AG09319 (cell line): ENCODE data around the gene C10orf95.

ENCODE experiments used
- DNase-seq: peaks from one replicate; pipeline ENCODE4 v3.0.0-alpha.2; 2010; ENCODE audit warnings: low read depth; ENCODE audit errors: extremely low read depth
- TF ChIP-seq, protein P1 (sequence below): IDR thresholded peaks from 2 replicates; pipeline ENCODE4 v1.5.1; 2011; ENCODE audit warnings: low read depth, mild to moderate bottlenecking, inconsistent platforms, low read length, moderate library complexity

Gene C10orf95

DNA sequence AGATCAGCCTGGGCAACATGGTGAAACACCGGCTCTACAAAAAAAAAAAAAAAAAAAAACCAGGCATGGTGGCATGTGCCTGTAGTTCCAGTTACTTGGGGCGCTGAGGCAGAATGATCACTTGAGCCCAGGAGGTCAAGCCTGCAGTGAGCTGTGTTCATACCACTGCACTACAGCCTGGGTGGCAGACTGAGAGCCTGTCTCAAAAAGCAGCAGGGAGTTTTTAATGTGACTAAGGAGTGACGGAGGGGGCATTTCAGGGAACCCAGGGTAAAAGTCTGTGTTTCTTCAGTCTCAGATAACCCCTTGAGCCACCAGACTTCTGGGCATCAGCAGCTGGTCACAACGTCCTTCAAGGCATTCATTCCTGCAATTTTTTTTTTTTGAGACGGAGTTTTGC lies 2.2 kb upstream of the C10orf95 start:
- TF ChIP-seq, protein P1, sequence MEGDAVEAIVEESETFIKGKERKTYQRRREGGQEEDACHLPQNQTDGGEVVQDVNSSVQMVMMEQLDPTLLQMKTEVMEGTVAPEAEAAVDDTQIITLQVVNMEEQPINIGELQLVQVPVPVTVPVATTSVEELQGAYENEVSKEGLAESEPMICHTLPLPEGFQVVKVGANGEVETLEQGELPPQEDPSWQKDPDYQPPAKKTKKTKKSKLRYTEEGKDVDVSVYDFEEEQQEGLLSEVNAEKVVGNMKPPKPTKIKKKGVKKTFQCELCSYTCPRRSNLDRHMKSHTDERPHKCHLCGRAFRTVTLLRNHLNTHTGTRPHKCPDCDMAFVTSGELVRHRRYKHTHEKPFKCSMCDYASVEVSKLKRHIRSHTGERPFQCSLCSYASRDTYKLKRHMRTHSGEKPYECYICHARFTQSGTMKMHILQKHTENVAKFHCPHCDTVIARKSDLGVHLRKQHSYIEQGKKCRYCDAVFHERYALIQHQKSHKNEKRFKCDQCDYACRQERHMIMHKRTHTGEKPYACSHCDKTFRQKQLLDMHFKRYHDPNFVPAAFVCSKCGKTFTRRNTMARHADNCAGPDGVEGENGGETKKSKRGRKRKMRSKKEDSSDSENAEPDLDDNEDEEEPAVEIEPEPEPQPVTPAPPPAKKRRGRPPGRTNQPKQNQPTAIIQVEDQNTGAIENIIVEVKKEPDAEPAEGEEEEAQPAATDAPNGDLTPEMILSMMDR: no peak
- no peak for DNase-seq

DNA sequence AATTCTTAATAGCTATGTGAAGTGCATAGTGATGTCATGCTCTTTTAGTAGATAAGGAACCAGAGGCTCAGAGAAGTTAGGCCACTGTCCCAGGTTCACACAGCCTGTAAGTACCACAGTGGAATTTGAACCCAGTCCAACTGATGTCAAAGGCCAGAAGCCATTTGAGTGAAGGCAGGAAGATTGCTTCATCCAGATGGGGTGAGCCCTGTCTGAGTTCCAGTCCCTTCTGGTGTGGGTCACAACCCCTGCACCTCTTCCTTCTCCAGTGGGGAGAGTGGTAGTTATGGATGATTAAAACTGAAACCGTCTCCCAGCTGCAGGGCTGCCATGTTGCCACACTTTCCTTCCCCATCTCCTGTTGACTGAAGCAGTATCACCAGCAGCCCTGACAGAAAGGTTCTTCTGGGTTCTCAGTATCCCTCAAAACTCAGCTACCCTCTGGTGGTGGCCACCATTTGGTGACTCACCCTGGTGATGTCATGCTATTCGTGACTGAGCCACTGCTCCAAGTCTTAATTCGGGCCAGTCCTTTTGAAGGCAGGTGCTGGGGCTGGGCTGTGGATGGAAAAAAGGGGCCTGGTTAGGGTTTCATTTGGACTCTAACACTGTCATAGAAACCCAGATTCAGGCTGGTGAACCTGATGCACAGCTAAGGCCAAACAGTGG lies 1.5 kb upstream of the C10orf95 start:
- TF ChIP-seq, protein P1: no peak

DNA sequence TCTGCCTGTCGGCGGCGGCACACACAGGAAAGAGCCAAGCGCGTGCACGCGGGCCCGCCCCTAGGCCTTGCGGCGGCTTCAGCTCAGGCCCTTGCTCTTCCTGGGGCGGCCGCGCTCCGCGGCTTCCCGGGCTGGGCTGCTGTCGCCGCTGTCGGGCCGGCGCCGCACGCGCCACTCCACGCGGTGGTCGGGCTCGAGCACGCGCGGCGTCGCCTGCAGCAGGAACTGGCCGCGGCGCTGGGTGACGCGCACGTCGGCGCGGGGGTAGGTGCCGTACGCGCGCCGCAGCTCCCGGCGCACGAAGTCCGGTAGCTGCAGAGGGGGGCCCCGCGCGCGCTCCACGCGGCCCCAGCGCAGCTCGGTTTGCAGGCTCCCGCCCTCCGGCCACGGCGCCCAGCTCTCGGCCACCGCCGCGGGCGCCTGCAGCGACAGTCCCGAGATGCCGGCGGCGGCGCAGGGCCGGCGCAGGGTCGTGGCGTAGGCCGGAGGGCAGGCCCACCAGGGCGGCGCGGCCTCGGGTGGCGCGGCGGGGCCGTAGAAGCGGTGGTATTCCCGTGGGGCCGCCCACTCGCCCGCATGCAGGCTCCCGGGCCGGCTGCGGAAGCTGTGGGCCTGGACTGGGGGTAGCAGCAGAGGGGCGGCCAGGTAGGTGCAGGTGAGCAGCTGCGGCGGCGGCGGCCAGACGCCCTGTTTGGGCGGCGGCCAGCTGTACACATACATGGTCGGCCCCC lies 804 bp downstream of the C10orf95 start:
- TF ChIP-seq, protein P1: no peak
- DNase-seq: no peak

More for the DNA sequence above, 1.5 kb upstream of the C10orf95 start:
- DNase-seq: no peak

DNA sequence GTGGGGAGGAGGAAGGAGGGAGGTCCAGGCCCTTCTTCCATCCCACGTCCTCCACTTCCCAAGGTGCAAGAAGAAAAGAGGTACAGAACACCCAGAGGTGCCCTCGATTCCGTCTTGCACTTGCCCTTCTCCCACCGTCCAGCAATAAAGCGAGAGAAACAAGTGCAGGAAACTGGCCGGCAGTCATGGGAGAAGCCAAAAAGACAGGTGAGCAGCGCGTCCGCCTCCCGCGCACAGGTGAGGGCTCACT lies 1.3 kb downstream of the C10orf95 start:
- TF ChIP-seq, protein P1: no peak
- no peak for DNase-seq

DNA sequence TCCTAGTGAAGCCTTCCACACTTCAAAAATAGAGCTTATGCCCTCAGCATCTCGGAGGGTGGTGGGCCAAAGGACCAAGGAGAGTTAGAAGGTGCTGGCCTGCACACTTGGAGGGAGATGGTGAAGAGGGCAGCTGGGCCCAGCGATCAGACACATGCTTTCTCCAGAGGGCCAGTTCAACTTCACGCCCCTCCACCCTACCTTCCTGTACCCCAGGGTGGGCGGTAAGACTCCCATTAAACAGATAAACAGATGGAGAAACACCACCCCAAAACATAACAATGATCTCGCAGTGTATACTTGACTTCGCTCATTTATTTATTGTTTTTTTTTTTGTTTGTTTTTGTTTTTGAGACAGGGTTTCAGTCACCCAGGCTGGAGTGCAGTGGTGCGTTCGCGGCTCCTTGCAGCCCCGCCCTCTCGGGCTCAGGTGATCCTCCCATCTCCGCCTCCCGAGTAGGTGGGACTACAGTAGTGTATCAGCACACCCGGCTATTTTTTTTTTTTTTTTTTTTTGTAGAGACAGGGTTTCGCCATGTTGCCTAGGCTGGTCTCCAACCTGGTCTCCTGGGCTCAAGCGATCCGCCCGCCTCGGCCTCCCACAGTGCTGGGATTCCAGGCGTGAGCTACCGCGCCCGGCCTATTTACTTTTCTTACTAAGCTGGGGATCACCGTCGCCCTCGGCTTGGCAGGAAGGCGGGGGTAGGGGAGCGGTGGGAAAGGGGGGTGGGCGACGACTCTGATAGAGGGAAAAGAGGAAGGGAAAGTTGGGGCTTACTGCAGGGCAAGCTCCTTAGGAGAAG lies 1.8 kb downstream of the C10orf95 start:
- TF ChIP-seq, protein P1: no peak
- DNase-seq: no peak

DNA sequence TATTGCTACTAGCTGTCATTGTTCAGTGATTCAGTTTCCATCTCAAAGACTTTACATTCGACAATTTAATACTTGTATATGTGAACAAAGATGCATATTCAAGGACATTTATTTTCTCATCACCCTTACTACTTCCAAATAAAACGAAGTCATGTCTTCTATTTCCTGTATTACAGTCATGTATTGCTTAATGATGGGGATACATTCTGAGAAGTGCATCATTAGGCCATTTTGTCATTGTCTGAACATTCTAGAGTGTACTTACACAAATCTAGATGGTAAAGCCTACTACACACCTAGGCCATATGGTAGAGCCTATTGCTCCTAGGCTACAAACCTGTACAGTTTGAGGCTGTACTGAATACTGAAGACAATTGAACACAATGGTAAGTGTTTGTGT lies 6.5 kb downstream of the C10orf95 start:
- TF ChIP-seq, protein P1: no peak
- no peak for DNase-seq

DNA sequence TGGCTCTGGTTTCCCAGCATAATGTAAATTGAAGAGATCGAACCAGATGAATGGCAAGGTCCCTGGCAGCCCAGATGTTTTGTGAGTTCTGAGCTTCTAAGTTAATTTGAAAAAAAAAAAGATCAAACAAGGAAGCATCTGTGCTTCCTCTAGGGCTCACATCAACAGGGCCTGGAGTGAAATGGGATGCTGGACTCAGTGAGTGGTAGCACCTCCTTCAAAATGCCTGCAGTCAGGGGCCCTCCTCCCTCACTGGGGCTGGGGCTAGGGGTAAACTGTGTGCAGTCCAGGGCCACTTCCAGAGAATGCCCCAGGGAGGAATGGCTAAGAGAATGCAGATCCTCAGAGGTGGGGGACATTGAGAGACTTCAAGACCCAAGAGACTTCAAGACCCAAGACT lies 13.0 kb downstream of the C10orf95 start:
- TF ChIP-seq, protein P1: no peak
- DNase-seq: no peak
